Measurements from ENCODE around the gene AHSP. TPM values are rescaled to one million over a fixed set of nuclear protein-coding genes. Genes with fewer than 3 reads are reported as not detected.
"Not testable (repeated sequence)": the region's sequence is repeated elsewhere in the genome, so short reads cannot be mapped to it uniquely, and the experiment has no call there.

The AHSP gene
- total and polyA plus RNA-seq, 9 donors: not detected

GRCh38 chr16:31535737-31536136, 8.0 kb downstream of the AHSP start:
- no peaks in the 10 kb centered on the region for H3K36me3 ChIP-seq
- no peaks in the 10 kb centered on the region for H3K27me3 ChIP-seq
- intact Hi-C loops (cut with DNase I): no loop called here
- no peak overlapping the region for H3K4me3 ChIP-seq
- DNase-seq: no peak
- TF ChIP-seq POLR2A (IDR thresholded peaks at IDR 0.05) (no peak), CTCF (IDR thresholded peaks at IDR 0.05) (no peak), EP300 (IDR thresholded peaks at IDR 0.05) (no peak)
- WGBS, 3 donors: 50 to 56% (median 56%) methylated on average over 9 of the region's 9 CpGs
- peaks cover 0 to 7% of the 10 kb centered on the region in 2 donors for H3K9me3 ChIP-seq
- H3K4me1 ChIP-seq (ENCODE audit: insufficient read depth): peaks cover 1% of the 10 kb centered on the region
- H3K27ac ChIP-seq: no peak overlapping the region

DNA sequence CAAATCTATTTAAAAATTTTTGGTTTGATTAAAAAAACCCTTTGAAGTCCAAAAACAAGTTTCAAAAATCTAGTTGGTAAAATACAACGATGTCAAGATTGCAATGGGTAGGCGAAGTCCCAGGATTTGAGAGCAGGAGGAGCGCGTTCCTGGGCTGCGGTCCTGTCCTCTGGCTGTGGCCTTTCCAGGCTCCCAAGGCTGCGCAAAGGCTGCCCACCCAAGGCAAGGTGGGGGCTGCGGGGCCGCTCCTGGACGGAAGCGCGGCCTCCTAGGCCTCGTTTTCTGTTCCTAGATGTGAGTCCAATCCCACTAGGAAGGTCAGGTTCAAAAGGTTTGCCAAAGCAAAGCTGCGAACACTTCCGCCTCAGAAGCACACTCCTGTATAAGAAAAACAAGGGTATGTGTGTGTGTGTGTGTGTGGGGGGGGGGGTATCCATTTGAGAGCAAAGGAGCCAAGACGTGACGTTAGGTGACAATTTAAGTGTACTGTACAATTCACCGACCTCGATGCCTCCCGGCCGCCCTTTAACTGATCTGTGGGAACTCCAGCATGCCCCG, 9.2 kb downstream of the AHSP start:
- intact Hi-C loops (cut with DNase I): no loop called here
- Histone ChIP-seq H3K36me3 (no peaks in the 10 kb centered on the region), H3K27me3 (no peaks in the 10 kb centered on the region), H3K4me1 (ENCODE audit: insufficient read depth) (peaks cover 1% of the 10 kb centered on the region), H3K9me3 (peaks cover 0 to 7% of the 10 kb centered on the region in 2 donors), H3K4me3 (no peak overlapping the region), H3K27ac (no peak overlapping the region)
- no peak for TF ChIP-seq POLR2A (IDR thresholded peaks at IDR 0.05)
- TF ChIP-seq EP300 (IDR thresholded peaks at IDR 0.05): no peak
- TF ChIP-seq CTCF (IDR thresholded peaks at IDR 0.05): no peak
- DNase-seq: no peak
- WGBS, 3 donors: 68 to 77% (median 70%) methylated on average over 21 of the region's 21 CpGs

- TF ChIP-seq EP300 (IDR thresholded peaks at IDR 0.05) (no peak), CTCF (IDR thresholded peaks at IDR 0.05) (no peak), POLR2A (IDR thresholded peaks at IDR 0.05) (no peak)
- Histone ChIP-seq H3K27ac (no peak overlapping the region), H3K27me3 (no peaks in the 10 kb centered on the region), H3K4me3 (no peak overlapping the region), H3K4me1 (ENCODE audit: insufficient read depth) (peaks cover 1% of the 10 kb centered on the region), H3K9me3 (peaks cover 0 to 7% of the 10 kb centered on the region in 2 donors), H3K36me3 (no peaks in the 10 kb centered on the region)
- intact Hi-C loops (cut with DNase I): no loop called here
- WGBS, 3 donors: 4 to 8% (median 7%) methylated on average over 35 to 57 of the region's 57 CpGs
- no peak for DNase-seq
Measured at GRCh38 chr16:31537362-31538242, 9.9 kb downstream of the AHSP start.

GRCh38 chr16:31538243-31538598, 10.5 kb downstream of the AHSP start:
- H3K36me3 ChIP-seq; intact Hi-C loops (cut with DNase I): not testable (repeated sequence)
- 57 to 65% (median 64%) methylated on average over 7 of the region's 7 CpGs for WGBS, 3 donors

GRCh38 chr16:31539762-31540161, 12.1 kb downstream of the AHSP start:
- H3K4me1 ChIP-seq (ENCODE audit: insufficient read depth); intact Hi-C loops (cut with DNase I); H3K9me3 ChIP-seq; DNase-seq; H3K4me3 ChIP-seq; H3K27me3 ChIP-seq; H3K27ac ChIP-seq; H3K36me3 ChIP-seq: not testable (repeated sequence)
- WGBS, 3 donors: 79 to 89% (median 83%) methylated on average over 4 of the region's 4 CpGs

More at GRCh38 chr16:31538243-31538598, 10.5 kb downstream of the AHSP start:
- not testable (repeated sequence) for H3K9me3 ChIP-seq; H3K27me3 ChIP-seq; DNase-seq; H3K4me1 ChIP-seq (ENCODE audit: insufficient read depth); H3K4me3 ChIP-seq; H3K27ac ChIP-seq

All from ovary (tissue), 9 donors.